BLaER1 (cell line): Measurements from ENCODE around the gene ELF3.
"Not testable (repeated sequence)": the region's sequence is repeated elsewhere in the genome, so short reads cannot be mapped to it uniquely, and the experiment has no call there.

Source experiments
- H3K27ac ChIP-seq: shearing (Covaris generic); formaldehyde crosslinking; 2 replicates; pipeline ENCODE4 v1.8.1; 2022
- H3K27me3 ChIP-seq: shearing (Covaris generic); formaldehyde crosslinking; 2 replicates; pipeline ENCODE4 v1.8.1; 2022
- H3K36me3 ChIP-seq: shearing (Covaris generic); formaldehyde crosslinking; 2 replicates; pipeline ENCODE4 v1.8.1; 2022
- H3K4me1 ChIP-seq: shearing (Covaris generic); formaldehyde crosslinking; 2 replicates; pipeline ENCODE4 v1.8.1; 2022
- H3K4me2 ChIP-seq: shearing (Covaris generic); formaldehyde crosslinking; 2 replicates; pipeline ENCODE4 v1.8.1; 2022
- H3K4me3 ChIP-seq: shearing (Covaris generic); formaldehyde crosslinking; 2 replicates; pipeline ENCODE4 v1.8.1; 2022
- H3K9ac ChIP-seq: shearing (Covaris generic); formaldehyde crosslinking; 2 replicates; pipeline ENCODE4 v1.8.1; 2022
- H3K9me3 ChIP-seq: shearing (Covaris generic); formaldehyde crosslinking; 2 replicates; pipeline ENCODE4 v1.8.1; 2022
- H4K20me1 ChIP-seq: shearing (Covaris generic); formaldehyde crosslinking; 2 replicates; pipeline ENCODE4 v1.8.1; 2022
- Cebpa-rat ChIP-seq: shearing (Covaris generic); IDR thresholded peaks from 2 replicates; pipeline ENCODE4 v1.8.1; 2022

The ELF3 gene

GRCh38 chr1:202010180-202011015 lies at the start of gene ELF3:
Gene ELF3, plus strand, starts transcription at chr1:202010587. Its CDS starts 550 bp downstream, at chr1:202011137.
- no peak within 1 kb of the TSS for H3K4me2 ChIP-seq
- H3K27ac ChIP-seq: no peak within 1 kb of the TSS
- peaks cover 6% of the 10 kb centered on the region; the same call in 1 of the 2 replicates for H4K20me1 ChIP-seq
- peaks cover 7% of the 10 kb centered on the region; the same call in 1 of the 2 replicates for H3K4me1 ChIP-seq
- no peak within 1 kb of the TSS for H3K9ac ChIP-seq
- peaks cover 28% of the 10 kb centered on the region for H3K36me3 ChIP-seq
- H3K9me3 ChIP-seq: no peaks in the 10 kb centered on the region
- TF ChIP-seq Cebpa-rat: no peak
- no peak within 1 kb of the TSS for H3K4me3 ChIP-seq
- H3K27me3 ChIP-seq: no peaks in the 10 kb centered on the region

GRCh38 chr1:201962382-201962781 lies 48.0 kb upstream of the ELF3 start:
- H4K20me1 ChIP-seq: peaks cover 56% of the 10 kb centered on the region
- H3K9ac ChIP-seq, H3K9me3 ChIP-seq, H3K4me3 ChIP-seq, H3K27me3 ChIP-seq, H3K4me2 ChIP-seq, H3K27ac ChIP-seq, H3K4me1 ChIP-seq: not testable (repeated sequence)
- peaks cover 98% of the 10 kb centered on the region for H3K36me3 ChIP-seq

GRCh38 chr1:201964261-201964660 lies 46.1 kb upstream of the ELF3 start:
- Histone ChIP-seq H3K9ac (no peak overlapping the region), H3K27me3 (no peaks in the 10 kb centered on the region), H3K9me3 (no peaks in the 10 kb centered on the region), H3K4me1 (no peaks in the 10 kb centered on the region), H3K4me2 (no peak overlapping the region), H3K27ac (no peak overlapping the region), H3K36me3 (peaks cover 98% of the 10 kb centered on the region), H3K4me3 (no peak overlapping the region), H4K20me1 (peaks cover 74% of the 10 kb centered on the region)
- no peak for TF ChIP-seq Cebpa-rat

- H3K4me2 ChIP-seq: no peak overlapping the region
- no peak overlapping the region for H3K9ac ChIP-seq
- no peaks in the 10 kb centered on the region for H3K27me3 ChIP-seq
- peaks cover 98% of the 10 kb centered on the region for H3K36me3 ChIP-seq
- H3K9me3 ChIP-seq: no peaks in the 10 kb centered on the region
- peaks cover 58% of the 10 kb centered on the region for H4K20me1 ChIP-seq
- no peaks in the 10 kb centered on the region for H3K4me1 ChIP-seq
- H3K27ac ChIP-seq: no peak overlapping the region
- no peak for TF ChIP-seq Cebpa-rat
- no peak overlapping the region for H3K4me3 ChIP-seq
These were observed 44.2 kb upstream of the ELF3 start for GRCh38 chr1:201966171-201966570.

GRCh38 chr1:201968202-201968925 lies 42.0 kb upstream of the ELF3 start:
- Histone ChIP-seq H3K4me1 (peaks cover 7% of the 10 kb centered on the region), H3K36me3 (peaks cover 82% of the 10 kb centered on the region), H3K4me2 (no peak overlapping the region), H4K20me1 (peaks cover 38% of the 10 kb centered on the region; the same call in 1 of the 2 replicates), H3K9ac (no peak overlapping the region), H3K9me3 (no peaks in the 10 kb centered on the region), H3K4me3 (no peak overlapping the region), H3K27ac (no peak overlapping the region), H3K27me3 (no peaks in the 10 kb centered on the region)
- TF ChIP-seq Cebpa-rat: no peak

- H3K27ac ChIP-seq: no peak overlapping the region
- peaks cover 7% of the 10 kb centered on the region for H3K4me1 ChIP-seq
- H4K20me1 ChIP-seq: peaks cover 28% of the 10 kb centered on the region; the same call in 1 of the 2 replicates
- TF ChIP-seq Cebpa-rat: no peak
- no peaks in the 10 kb centered on the region for H3K27me3 ChIP-seq
- H3K9ac ChIP-seq: no peak overlapping the region
- no peak overlapping the region for H3K4me2 ChIP-seq
- H3K4me3 ChIP-seq: no peak overlapping the region
- no peaks in the 10 kb centered on the region for H3K9me3 ChIP-seq
- H3K36me3 ChIP-seq: peaks cover 60% of the 10 kb centered on the region
These were observed 39.8 kb upstream of the ELF3 start for GRCh38 chr1:201970334-201971159.

GRCh38 chr1:201982082-201982622 lies 28.2 kb upstream of the ELF3 start:
- Histone ChIP-seq H3K27ac (peak overlapping the region; percentile 93), H3K4me2 (peak overlapping the region; percentile 94), H3K27me3 (no peaks in the 10 kb centered on the region), H3K9me3 (no peaks in the 10 kb centered on the region), H4K20me1 (peaks cover 39% of the 10 kb centered on the region), H3K4me3 (peak overlapping the region; percentile 92), H3K4me1 (peaks cover 45% of the 10 kb centered on the region), H3K36me3 (peaks cover 10% of the 10 kb centered on the region; the same call in 1 of the 2 replicates), H3K9ac (peak overlapping the region; percentile 93)
- TF ChIP-seq Cebpa-rat: no peak

GRCh38 chr1:201982623-201983379 lies 27.6 kb upstream of the ELF3 start, which contains the start of gene RNPEP:
Gene RNPEP, plus strand, starts transcription at chr1:201982648. Its CDS starts 19 bp downstream, at chr1:201982667.
- no peaks in the 10 kb centered on the region for H3K9me3 ChIP-seq
- H3K4me2 ChIP-seq: peak within 1 kb of the TSS; percentile 94
- peaks cover 45% of the 10 kb centered on the region for H3K4me1 ChIP-seq
- H4K20me1 ChIP-seq: peaks cover 43% of the 10 kb centered on the region
- no peak for TF ChIP-seq Cebpa-rat
- no peaks in the 10 kb centered on the region for H3K27me3 ChIP-seq
- H3K9ac ChIP-seq: peak within 1 kb of the TSS; percentile 93
- H3K27ac ChIP-seq: peak within 1 kb of the TSS; percentile 93
- peak within 1 kb of the TSS; percentile 92 for H3K4me3 ChIP-seq
- peaks cover 10% of the 10 kb centered on the region; the same call in 1 of the 2 replicates for H3K36me3 ChIP-seq

- H4K20me1 ChIP-seq: peaks cover 49% of the 10 kb centered on the region
- H3K27ac ChIP-seq: peak overlapping the region; percentile 93
- no peaks in the 10 kb centered on the region for H3K9me3 ChIP-seq
- H3K36me3 ChIP-seq: peaks cover 15% of the 10 kb centered on the region
- no peaks in the 10 kb centered on the region for H3K27me3 ChIP-seq
- H3K4me1 ChIP-seq: peaks cover 45% of the 10 kb centered on the region
- peak overlapping the region; percentile 92 for H3K4me3 ChIP-seq
- H3K4me2 ChIP-seq: peak overlapping the region; percentile 94
- peak overlapping the region; percentile 93 for H3K9ac ChIP-seq
- no peak for TF ChIP-seq Cebpa-rat
These were observed 27.0 kb upstream of the ELF3 start for GRCh38 chr1:201983380-201983805.
